C4-2B (cell line): ENCODE measurements around the gene OR52J3.

ENCODE experiments used
- H3K27ac ChIP-seq: fragments of 450-650 bp; 2 replicates; pipeline ENCODE4 v1.5.1; 2017
- ZFX ChIP-seq: fragments of 450-650 bp; IDR thresholded peaks from 2 replicates; pipeline ENCODE4 v1.6.1; 2017
- TF ChIP-seq, protein P1 (sequence below): fragments of 450-650 bp; conservative IDR thresholded peaks from 2 replicates; pipeline ENCODE4 v1.5.1; 2017; ENCODE audit warnings: mild to moderate bottlenecking

The OR52J3 gene

DNA sequence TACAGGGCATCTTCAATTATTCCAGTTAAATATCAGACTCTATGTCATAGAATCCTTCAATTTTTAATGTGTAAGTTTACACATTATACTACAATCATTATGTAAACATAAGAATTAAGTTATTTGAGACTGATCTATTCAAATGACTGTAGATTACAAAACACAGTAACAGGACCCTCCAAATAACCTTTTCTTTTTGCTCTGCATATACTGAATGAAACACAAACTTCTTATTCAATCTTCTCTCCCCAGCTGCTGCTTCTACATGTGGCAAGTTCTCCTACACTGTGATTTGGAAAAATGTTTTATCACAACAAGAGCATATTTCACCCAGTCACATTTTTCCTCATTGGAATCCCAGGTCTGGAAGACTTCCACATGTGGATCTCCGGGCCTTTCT lies at the start of gene OR52J3:
TSS of gene OR52J3 (plus strand) at position 301 of the 400 bp plus-strand sequence. CDS start at position 301, 0 bp downstream.
- H3K27ac ChIP-seq, result no peak within 1 kb of the TSS
- TF ChIP-seq, protein P1, sequence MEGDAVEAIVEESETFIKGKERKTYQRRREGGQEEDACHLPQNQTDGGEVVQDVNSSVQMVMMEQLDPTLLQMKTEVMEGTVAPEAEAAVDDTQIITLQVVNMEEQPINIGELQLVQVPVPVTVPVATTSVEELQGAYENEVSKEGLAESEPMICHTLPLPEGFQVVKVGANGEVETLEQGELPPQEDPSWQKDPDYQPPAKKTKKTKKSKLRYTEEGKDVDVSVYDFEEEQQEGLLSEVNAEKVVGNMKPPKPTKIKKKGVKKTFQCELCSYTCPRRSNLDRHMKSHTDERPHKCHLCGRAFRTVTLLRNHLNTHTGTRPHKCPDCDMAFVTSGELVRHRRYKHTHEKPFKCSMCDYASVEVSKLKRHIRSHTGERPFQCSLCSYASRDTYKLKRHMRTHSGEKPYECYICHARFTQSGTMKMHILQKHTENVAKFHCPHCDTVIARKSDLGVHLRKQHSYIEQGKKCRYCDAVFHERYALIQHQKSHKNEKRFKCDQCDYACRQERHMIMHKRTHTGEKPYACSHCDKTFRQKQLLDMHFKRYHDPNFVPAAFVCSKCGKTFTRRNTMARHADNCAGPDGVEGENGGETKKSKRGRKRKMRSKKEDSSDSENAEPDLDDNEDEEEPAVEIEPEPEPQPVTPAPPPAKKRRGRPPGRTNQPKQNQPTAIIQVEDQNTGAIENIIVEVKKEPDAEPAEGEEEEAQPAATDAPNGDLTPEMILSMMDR, result no peak
- no peak for TF ChIP-seq ZFX

DNA sequence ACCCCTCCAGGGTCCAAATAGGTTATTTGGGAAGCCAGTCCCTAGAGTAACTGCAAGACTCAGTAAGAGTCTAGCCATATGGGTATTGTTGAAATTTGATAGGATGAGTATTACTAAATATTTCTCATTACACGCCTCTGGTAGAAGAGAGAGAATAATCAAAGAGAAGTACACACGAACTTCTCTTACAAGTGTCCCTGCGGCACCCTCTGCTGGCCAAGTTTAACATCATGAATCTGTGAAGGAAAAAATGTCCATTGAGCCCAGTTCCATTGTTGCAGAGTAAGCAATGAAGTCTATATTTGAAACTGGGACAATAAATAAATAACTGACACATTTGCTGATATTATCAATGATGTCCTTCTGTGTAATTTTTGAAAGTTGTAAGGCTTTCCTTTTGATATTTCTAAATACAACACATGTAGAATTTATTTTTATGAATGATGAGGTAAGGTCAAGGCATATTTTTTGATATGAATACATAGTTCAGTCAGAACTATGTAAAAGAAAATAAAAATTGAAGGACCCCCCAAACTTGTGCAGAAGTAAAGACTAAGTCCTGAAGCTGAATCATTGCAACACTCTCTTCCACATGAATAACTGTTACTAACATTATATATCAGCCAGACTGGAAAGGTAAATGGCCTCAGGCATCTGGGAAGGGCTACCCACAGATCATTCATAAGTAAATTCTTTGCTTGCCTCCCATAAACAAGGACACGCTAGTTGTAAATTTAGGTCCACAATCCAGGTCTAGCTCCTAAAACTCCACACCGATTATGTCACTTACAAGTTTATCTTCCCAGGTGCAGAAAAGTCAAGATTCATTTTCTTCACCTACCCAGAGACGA lies 41.7 kb upstream of the OR52J3 start:
- H3K27ac ChIP-seq, result no peak overlapping the region
- TF ChIP-seq, protein P1, result peak; percentile 82
- TF ChIP-seq ZFX, result no peak

DNA sequence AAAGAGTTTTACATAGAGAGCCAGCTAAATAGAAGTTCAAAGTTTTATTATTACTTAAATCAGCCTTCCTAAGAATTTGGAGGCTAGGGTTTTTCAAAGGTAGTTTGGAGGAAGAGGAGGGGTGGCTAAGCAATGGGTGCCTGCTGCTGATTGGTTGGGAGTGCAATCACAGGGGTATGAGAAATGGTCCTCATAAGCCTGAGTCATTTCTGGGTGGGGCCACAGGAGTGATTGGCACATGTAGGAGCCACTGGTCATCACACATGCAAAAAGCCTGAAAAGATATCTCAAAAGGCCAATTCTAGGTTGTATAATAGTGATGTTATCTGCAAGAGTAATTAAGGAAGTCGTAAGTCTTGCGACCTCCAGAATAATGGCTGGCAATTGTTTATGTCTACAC lies 38.8 kb upstream of the OR52J3 start:
- TF ChIP-seq, protein P1, result no peak
- TF ChIP-seq ZFX, result no peak
- no peak overlapping the region for H3K27ac ChIP-seq

DNA sequence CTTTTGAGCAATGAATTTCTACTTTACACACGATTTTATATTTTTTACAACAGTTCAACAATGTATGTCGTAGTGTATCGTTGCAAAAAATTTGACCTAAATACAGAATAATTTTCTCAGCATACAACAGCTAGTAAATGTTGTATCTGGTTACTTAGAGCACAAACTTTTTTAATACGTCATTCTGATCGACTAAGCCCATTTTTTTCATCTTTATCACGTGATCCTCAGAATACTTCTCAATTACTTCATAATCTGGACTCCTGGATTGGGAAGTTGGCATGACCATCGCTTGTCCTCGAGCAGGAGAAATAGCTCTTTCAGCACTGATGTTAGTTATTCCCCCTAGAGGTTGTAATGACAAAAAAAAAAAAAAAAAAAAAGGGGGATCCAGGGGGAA lies 35.1 kb upstream of the OR52J3 start:
- TF ChIP-seq, protein P1, result no peak
- TF ChIP-seq ZFX, result no peak
- H3K27ac ChIP-seq, result no peak overlapping the region

DNA sequence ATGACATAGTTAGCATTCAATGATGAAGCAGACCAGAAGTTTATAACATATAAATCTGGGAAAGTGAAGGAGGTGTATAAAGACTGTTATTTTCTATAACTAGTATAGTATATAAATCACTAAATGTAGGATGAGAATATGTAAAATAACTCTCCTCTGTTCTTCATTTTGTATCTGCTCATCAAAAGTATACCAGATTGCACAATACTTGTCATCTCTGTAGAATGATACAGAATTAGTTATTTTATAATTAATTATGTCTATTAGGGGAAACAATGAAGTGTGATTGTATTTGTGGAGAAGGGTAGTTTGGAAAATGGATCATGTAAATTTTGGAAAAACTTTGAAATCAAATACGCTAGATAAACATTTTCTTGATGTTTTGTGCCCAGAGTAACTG lies 33.3 kb upstream of the OR52J3 start:
- TF ChIP-seq, protein P1, result no peak
- TF ChIP-seq ZFX, result no peak
- H3K27ac ChIP-seq, result no peak overlapping the region

DNA sequence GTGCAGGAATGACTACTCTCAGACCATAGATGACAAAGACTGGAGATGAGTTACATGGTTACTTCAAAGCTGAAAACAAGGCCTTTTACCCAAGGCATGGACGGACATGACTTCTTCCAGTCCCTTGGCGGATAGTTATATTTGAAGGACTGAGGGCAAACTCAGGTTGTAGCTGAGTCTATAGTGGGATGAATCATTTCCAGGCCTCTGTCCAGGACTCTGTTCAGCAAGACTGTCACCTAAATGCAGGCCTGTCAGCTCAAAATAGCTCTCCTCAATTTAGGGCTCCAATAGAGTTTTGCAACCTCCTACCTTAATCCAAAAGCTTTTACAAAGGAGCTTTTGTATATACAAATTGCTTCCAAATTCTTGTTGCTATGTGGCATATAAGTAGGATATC lies 24.3 kb upstream of the OR52J3 start:
- TF ChIP-seq, protein P1, result no peak
- TF ChIP-seq ZFX, result no peak
- H3K27ac ChIP-seq, result no peak overlapping the region

DNA sequence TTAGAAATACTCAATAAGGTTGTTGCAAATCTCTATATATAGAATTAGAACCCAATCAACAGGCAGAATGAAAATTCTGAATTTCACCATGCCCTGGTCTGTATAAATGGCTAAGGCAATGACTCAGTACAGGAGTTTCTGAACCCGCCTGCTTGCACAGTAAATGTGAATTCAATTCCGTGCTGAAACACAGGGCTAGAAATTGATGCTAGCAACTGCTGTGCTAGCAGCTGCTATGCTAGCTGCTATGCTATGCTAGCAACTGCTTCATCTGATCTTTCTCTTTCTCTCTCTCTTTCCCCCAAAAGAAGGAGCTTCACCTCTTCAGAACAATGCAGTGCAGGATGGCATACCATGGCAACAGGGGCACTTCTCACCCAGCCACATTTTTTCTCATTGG lies 9.7 kb upstream of the OR52J3 start:
- TF ChIP-seq, protein P1, result no peak
- TF ChIP-seq ZFX, result no peak
- no peak overlapping the region for H3K27ac ChIP-seq
